GM18870 (cell line): ENCODE measurements around the gene SLC35G4.
"Not testable (repeated sequence)": the region's sequence is repeated elsewhere in the genome, so short reads cannot be mapped to it uniquely, and the experiment has no call there.

Experiments
- ATAC-seq: cut with Tn5 transposase; IDR thresholded peaks from one replicate; pipeline ENCODE4 v1.9.1; 2021; ENCODE audit warnings: moderate library complexity; ENCODE audit not compliant: unreplicated experiment

Gene SLC35G4

GRCh38 chr18:11613611-11614010 lies 4.2 kb downstream of the SLC35G4 start:
- ATAC-seq: not testable (repeated sequence)

GRCh38 chr18:11614042-11614441 lies 4.6 kb downstream of the SLC35G4 start:
- ATAC-seq: not testable (repeated sequence)

- not testable (repeated sequence) for ATAC-seq
These were observed 5.6 kb downstream of the SLC35G4 start for GRCh38 chr18:11614981-11615380.

GRCh38 chr18:11647310-11647709 lies 37.9 kb downstream of the SLC35G4 start:
- ATAC-seq: not testable (repeated sequence)

GRCh38 chr18:11647804-11648203 lies 38.4 kb downstream of the SLC35G4 start:
- ATAC-seq: not testable (repeated sequence)

- no peak for ATAC-seq
These were observed 40.4 kb downstream of the SLC35G4 start for GRCh38 chr18:11649839-11650238.

GRCh38 chr18:11651899-11652298 lies 42.5 kb downstream of the SLC35G4 start:
- no peak for ATAC-seq

GRCh38 chr18:11653521-11653920 lies 44.1 kb downstream of the SLC35G4 start:
- ATAC-seq: no peak

GRCh38 chr18:11654736-11655605 lies 45.6 kb downstream of the SLC35G4 start:
- no peak for ATAC-seq

GRCh38 chr18:11655606-11655932 lies 46.2 kb downstream of the SLC35G4 start:
- ATAC-seq: no peak

GRCh38 chr18:11657152-11657551 lies 47.8 kb downstream of the SLC35G4 start:
- no peak for ATAC-seq

GRCh38 chr18:11657554-11657953 lies 48.2 kb downstream of the SLC35G4 start:
- no peak for ATAC-seq

- ATAC-seq: no peak
These were observed 48.6 kb downstream of the SLC35G4 start for GRCh38 chr18:11658019-11658418.

GRCh38 chr18:11658989-11659388 lies 49.6 kb downstream of the SLC35G4 start:
- ATAC-seq: no peak
